Thyroid gland (tissue), 4 donors: ENCODE results near the gene CCDC70.

Source experiments
- CTCF ChIP-seq, 6 experiments: fragments of 200-600 bp in 3 of 6; fragments of 450-650 bp in 3 of 6; sonication (generic) in 3 of 6; IDR thresholded peaks; one replicate each; pipeline ENCODE4 v1.5.1; 2016 to 2019; ENCODE audit warnings: antibody characterized with exemption in 6 of 6, mild to moderate bottlenecking in 2 of 6, inconsistent platforms in 1 of 6, moderate library complexity in 1 of 6
- POLR2A ChIP-seq, 2 donors: fragments of 450-650 bp; IDR thresholded peaks; one replicate each; pipeline ENCODE4 v1.6.1; 2017; ENCODE audit warnings: antibody characterized with exemption in 2 of 2, mild to moderate bottlenecking in 2 of 2, moderate library complexity in 1 of 2

- TF ChIP-seq CTCF (IDR thresholded peaks at IDR 0.05) (no peak), POLR2A (IDR thresholded peaks at IDR 0.05) (no peak)
These were observed 47.7 kb upstream of the CCDC70 start for GRCh38 chr13:51814071-51814470.
